Ascending aorta (tissue), 2 donors: ENCODE measurements around the gene GRM3. TPM values are rescaled to one million over a fixed set of nuclear protein-coding genes. Genes with fewer than 3 reads are reported as not detected.

Experiments
- DNase-seq, 2 donors: peaks; one replicate each; pipeline ENCODE4 v3.0.0-alpha.2; 2019; ENCODE audit warnings: low spot score in 2 of 2
- H3K27ac ChIP-seq, 2 donors: fragments of 200-600 bp; sonication (generic); one replicate each; pipeline ENCODE4 v1.5.1; 2016 to 2017; ENCODE audit warnings: mild to moderate bottlenecking in 1 of 2
- H3K27me3 ChIP-seq: fragments of 200-600 bp; sonication (generic); one replicate; pipeline ENCODE4 v1.5.1; 2017
- H3K36me3 ChIP-seq, 2 donors: fragments of 200-600 bp; sonication (generic); one replicate each; pipeline ENCODE4 v1.5.1; 2016
- H3K4me1 ChIP-seq, 2 donors: fragments of 200-600 bp; sonication (generic); one replicate each; pipeline ENCODE4 v1.5.1; 2016 to 2017; ENCODE audit warnings: mild to moderate bottlenecking in 1 of 2
- H3K4me3 ChIP-seq, 2 donors: fragments of 200-600 bp; sonication (generic); one replicate each; pipeline ENCODE4 v1.5.1; 2016 to 2017; ENCODE audit warnings: mild to moderate bottlenecking in 1 of 2
- H3K9me3 ChIP-seq, 2 donors: fragments of 200-600 bp; sonication (generic); one replicate each; pipeline ENCODE4 v1.5.1; 2016
- intact Hi-C: fragments of 100-400 bp; cut with DNase I; formaldehyde crosslinking; loops from one replicate; pipeline ENCODE4 v1.15.1; 2023
- total RNA-seq: library from RNA; depleted of rRNA; stranded (reverse); fragments of >200 nt; gene quantifications from one replicate; pipeline ENCODE4 v1.1.0, GENCODE V29; 2016
- TF ChIP-seq, protein P1 (sequence below), 3 experiments: fragments of 200-600 bp in 2 of 3; fragments of 450-650 bp in 1 of 3; sonication (generic) in 2 of 3; IDR thresholded peaks; one replicate each; pipeline ENCODE4 v1.5.1; 2016 to 2019; ENCODE audit warnings: antibody characterized with exemption in 3 of 3, mild to moderate bottlenecking in 1 of 3, moderate library complexity in 1 of 3

The GRM3 gene
- total RNA-seq, 1 donor from 2014 or later, result not detected

DNA sequence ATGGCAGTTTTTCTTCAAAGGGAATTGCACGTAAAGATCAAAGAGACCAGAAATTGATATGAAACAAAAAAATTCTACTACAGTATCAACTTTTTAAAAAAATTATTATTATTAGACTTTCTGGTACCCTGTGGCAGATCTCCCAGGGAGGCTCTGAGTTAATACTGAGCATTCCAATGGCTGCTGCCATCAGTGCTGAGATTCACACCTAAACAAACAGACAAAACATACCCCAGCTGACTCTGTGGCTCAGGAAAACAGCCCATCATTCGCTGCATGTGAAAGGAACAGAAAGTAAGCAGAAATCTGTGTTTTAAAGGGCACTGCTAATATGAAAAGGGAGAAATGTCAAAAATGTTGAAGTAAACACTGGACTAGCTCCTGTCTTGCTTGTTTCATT is 118.4 kb downstream of the GRM3 start:
- intact Hi-C loops, result no loop called here
- TF ChIP-seq, protein P1, sequence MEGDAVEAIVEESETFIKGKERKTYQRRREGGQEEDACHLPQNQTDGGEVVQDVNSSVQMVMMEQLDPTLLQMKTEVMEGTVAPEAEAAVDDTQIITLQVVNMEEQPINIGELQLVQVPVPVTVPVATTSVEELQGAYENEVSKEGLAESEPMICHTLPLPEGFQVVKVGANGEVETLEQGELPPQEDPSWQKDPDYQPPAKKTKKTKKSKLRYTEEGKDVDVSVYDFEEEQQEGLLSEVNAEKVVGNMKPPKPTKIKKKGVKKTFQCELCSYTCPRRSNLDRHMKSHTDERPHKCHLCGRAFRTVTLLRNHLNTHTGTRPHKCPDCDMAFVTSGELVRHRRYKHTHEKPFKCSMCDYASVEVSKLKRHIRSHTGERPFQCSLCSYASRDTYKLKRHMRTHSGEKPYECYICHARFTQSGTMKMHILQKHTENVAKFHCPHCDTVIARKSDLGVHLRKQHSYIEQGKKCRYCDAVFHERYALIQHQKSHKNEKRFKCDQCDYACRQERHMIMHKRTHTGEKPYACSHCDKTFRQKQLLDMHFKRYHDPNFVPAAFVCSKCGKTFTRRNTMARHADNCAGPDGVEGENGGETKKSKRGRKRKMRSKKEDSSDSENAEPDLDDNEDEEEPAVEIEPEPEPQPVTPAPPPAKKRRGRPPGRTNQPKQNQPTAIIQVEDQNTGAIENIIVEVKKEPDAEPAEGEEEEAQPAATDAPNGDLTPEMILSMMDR (IDR thresholded peaks at IDR 0.05), result no peak
- no peaks in the 10 kb centered on the region for H3K4me1 ChIP-seq

DNA sequence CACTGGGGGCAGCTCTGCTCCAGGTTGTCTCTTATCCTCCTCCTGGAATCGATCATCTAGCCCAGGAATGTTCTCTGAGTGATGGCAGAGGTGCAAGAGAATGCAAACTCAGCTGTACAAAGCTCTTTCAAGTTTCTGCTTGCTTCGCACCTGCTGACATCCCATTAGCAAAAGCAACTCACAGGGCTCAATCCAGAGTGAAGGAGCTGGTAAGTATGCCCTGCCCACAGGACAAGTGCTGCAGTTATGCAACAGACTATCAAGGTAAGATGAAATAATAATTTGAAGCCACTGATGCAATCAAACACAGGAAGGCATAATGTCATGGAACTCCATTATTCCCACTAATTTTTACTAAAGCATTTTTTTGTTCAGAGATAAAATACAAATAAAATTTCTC is 122.2 kb downstream of the GRM3 start:
- Histone ChIP-seq H3K9me3 (no peaks in the 10 kb centered on the region), H3K27ac (no peak overlapping the region), H3K27me3 (no peaks in the 10 kb centered on the region), H3K4me3 (no peak overlapping the region), H3K4me1 (no peaks in the 10 kb centered on the region), H3K36me3 (no peaks in the 10 kb centered on the region)
- TF ChIP-seq, protein P1 (IDR thresholded peaks at IDR 0.05), result no peak
- intact Hi-C loops, result no loop called here
- DNase-seq, result no peak

More for the DNA sequence above, 118.4 kb downstream of the GRM3 start:
- no peak for DNase-seq
- Histone ChIP-seq H3K9me3 (no peaks in the 10 kb centered on the region), H3K36me3 (no peaks in the 10 kb centered on the region), H3K27ac (no peak overlapping the region), H3K27me3 (no peaks in the 10 kb centered on the region), H3K4me3 (no peak overlapping the region)

DNA sequence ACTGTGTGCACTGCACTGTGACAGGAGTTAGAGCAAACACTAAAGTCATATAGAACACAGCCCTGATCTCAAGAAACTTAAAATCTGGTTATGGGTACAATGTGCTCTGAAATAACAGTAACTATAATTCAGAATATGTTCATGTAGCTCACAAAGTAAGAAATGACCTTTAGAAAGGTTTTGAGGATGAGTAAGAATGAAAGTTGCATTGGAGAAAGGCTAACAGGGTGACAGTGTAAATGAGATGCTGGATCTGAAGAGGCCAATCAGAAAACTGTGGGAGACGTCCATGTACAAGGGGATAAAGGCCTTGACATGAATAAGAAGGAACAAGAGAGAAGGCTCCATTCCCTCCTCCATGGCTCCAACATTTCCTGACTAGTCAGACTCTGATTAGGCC is 124.7 kb downstream of the GRM3 start:
- no peaks in the 10 kb centered on the region for H3K4me1 ChIP-seq
- intact Hi-C loops, result no loop called here
- no peaks in the 10 kb centered on the region for H3K27me3 ChIP-seq
- TF ChIP-seq, protein P1 (IDR thresholded peaks at IDR 0.05), result no peak
- no peak overlapping the region for H3K4me3 ChIP-seq
- no peaks in the 10 kb centered on the region for H3K36me3 ChIP-seq
- H3K9me3 ChIP-seq, result no peaks in the 10 kb centered on the region
- H3K27ac ChIP-seq, result no peak overlapping the region
- DNase-seq, result no peak

DNA sequence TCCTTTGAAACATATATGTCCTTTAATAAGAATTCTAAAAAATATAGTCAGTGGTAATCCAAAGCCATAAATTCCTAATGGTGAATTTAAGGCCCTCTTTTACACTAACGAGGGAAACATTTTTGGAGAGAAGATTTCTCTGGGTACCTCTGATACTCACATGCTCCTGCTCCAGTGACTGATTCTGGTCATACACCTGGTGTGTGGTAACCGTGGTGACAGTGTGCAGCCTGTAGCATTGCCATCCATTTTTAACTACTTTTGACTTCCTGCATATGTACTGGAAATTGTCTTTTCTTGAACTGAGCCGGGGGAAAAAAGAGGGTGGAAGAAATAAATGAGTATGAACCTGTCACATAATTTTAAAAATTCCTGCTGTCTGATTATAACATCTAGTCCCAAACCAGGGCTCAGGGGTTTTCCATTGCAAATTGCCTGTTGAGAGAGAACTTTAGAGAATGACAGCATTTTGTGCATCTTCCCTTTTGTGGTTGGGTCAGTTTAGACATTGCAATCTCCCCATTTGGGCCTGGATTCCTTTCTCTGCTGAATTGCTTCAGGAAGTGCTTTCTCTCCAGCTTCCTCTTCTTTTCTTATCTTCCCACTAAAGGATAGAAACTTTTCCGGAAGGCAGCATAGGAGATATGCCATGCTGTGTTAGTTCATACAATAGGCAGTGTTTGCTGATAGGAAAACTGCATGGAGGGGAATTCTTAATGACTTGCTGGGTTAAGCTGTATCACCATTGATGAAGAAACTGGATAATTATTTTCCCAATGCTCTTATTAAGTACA is 125.5 kb downstream of the GRM3 start:
- H3K4me1 ChIP-seq, result no peaks in the 10 kb centered on the region
- no peaks in the 10 kb centered on the region for H3K36me3 ChIP-seq
- no peak for DNase-seq
- no peak overlapping the region for H3K27ac ChIP-seq
- H3K27me3 ChIP-seq, result no peaks in the 10 kb centered on the region
- H3K9me3 ChIP-seq, result no peaks in the 10 kb centered on the region
- no peak overlapping the region for H3K4me3 ChIP-seq
- TF ChIP-seq, protein P1 (IDR thresholded peaks at IDR 0.05), result no peak
- intact Hi-C loops, result no loop called here

DNA sequence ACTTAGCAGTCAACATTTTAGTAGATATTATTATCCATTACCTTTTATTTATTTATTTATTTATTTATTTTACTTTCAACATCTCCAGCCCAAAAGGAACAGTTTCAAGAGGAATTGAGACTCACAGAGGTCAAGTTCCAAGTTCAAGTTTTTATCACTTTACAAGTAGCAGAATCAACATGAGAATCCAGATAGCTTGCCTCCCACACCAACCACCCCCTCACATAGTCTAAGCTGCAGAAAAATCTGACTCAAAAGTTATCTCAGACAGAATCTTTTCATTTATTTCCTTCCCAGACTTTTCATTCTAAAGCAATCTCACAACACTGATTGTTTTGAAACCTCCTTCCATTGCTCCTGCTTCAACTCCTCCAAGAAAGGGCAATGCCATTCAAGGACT is 129.6 kb downstream of the GRM3 start:
- no peaks in the 10 kb centered on the region for H3K27me3 ChIP-seq
- TF ChIP-seq, protein P1 (IDR thresholded peaks at IDR 0.05), result no peak
- H3K4me1 ChIP-seq, result no peaks in the 10 kb centered on the region
- intact Hi-C loops, result no loop called here
- no peak for DNase-seq
- H3K27ac ChIP-seq, result no peak overlapping the region
- no peaks in the 10 kb centered on the region for H3K9me3 ChIP-seq
- H3K36me3 ChIP-seq, result no peaks in the 10 kb centered on the region
- no peak overlapping the region for H3K4me3 ChIP-seq
